IPS DF 4.7 (cell line): ENCODE data around the gene TMEM170A.
"Not testable (repeated sequence)": the region's sequence is repeated elsewhere in the genome, so short reads cannot be mapped to it uniquely, and the experiment has no call there.

ENCODE experiments used
- DNase-seq: peaks from one replicate; pipeline ENCODE4 v3.0.0-alpha.2; 2013; ENCODE audit warnings: low spot score; ENCODE audit errors: extremely low read depth

TMEM170A gene

GRCh38 chr16:75464122-75464918 lies at the start of gene TMEM170A:
Gene TMEM170A, minus strand, starts transcription at chr16:75464689. Its CDS starts 89 bp downstream, at chr16:75464600.
- DNase-seq, result peak; percentile 88

- no peak for DNase-seq
These were observed 42.1 kb upstream of the TMEM170A start for GRCh38 chr16:75506574-75506973.

GRCh38 chr16:75506107-75506506 lies 41.6 kb upstream of the TMEM170A start:
- no peak for DNase-seq

- no peak for DNase-seq
These were observed 39.3 kb upstream of the TMEM170A start for GRCh38 chr16:75503801-75504200.

- DNase-seq, result no peak
These were observed 38.6 kb upstream of the TMEM170A start for GRCh38 chr16:75502916-75503605.

GRCh38 chr16:75501820-75502219 lies 37.3 kb upstream of the TMEM170A start:
- DNase-seq, result not testable (repeated sequence)

GRCh38 chr16:75501359-75501758 lies 36.9 kb upstream of the TMEM170A start:
- DNase-seq, result no peak

- not testable (repeated sequence) for DNase-seq
These were observed 34.3 kb upstream of the TMEM170A start for GRCh38 chr16:75498605-75499322.

- no peak for DNase-seq
These were observed 33.1 kb upstream of the TMEM170A start for GRCh38 chr16:75497558-75497957.

- no peak for DNase-seq
These were observed 30.7 kb upstream of the TMEM170A start, which contains the start of gene CHST6 for GRCh38 chr16:75495076-75495674. Gene CHST6, minus strand, starts transcription at chr16:75495441. Its CDS starts 15,613 bp downstream, at chr16:75479828.

- no peak for DNase-seq
These were observed 30.2 kb upstream of the TMEM170A start for GRCh38 chr16:75494661-75495075.

- no peak for DNase-seq
These were observed 29.7 kb upstream of the TMEM170A start for GRCh38 chr16:75494184-75494583.

- DNase-seq, result no peak
These were observed 27.4 kb upstream of the TMEM170A start for GRCh38 chr16:75491876-75492275.

GRCh38 chr16:75488322-75488721 lies 23.8 kb upstream of the TMEM170A start:
- DNase-seq, result no peak

GRCh38 chr16:75486676-75487313 lies 22.3 kb upstream of the TMEM170A start:
- no peak for DNase-seq

GRCh38 chr16:75486014-75486675 lies 21.7 kb upstream of the TMEM170A start:
- no peak for DNase-seq

- DNase-seq, result no peak
These were observed 20.9 kb upstream of the TMEM170A start for GRCh38 chr16:75485230-75486013.

GRCh38 chr16:75483222-75483621 lies 18.7 kb upstream of the TMEM170A start:
- no peak for DNase-seq

- DNase-seq, result no peak
These were observed 18.1 kb upstream of the TMEM170A start for GRCh38 chr16:75482434-75483205.
